SK-N-SH (cell line): ENCODE measurements around the gene SHPK.

ENCODE experiments used
- CHD2 ChIP-seq: fragments of 150-350 bp; IDR thresholded peaks from 2 replicates; pipeline ENCODE4 v1.6.1; 2018; ENCODE audit warnings: low read length; ENCODE audit not compliant: partially characterized antibody
- EZH2phosphoT487 ChIP-seq: fragments of 200-600 bp; sonication (generic); IDR thresholded peaks from 2 replicates; pipeline ENCODE4 v1.6.1; 2017; ENCODE audit warnings: low read depth, mixed run types, mild to moderate bottlenecking, antibody characterized with exemption, moderate library complexity, borderline replicate concordance
- MEF2A ChIP-seq: IDR thresholded peaks from 2 replicates; pipeline ENCODE4 v1.4.0; 2012; ENCODE audit warnings: low read depth, borderline replicate concordance
- MXI1 ChIP-seq: IDR thresholded peaks from 2 replicates; pipeline ENCODE4 v1.6.1; 2012; ENCODE audit warnings: mild to moderate bottlenecking, low read depth, low read length, improper control_type of control experiment
- POLR2AphosphoS5 ChIP-seq: IDR thresholded peaks from 2 replicates; pipeline ENCODE4 v1.6.1; 2012; ENCODE audit warnings: low read depth, low read length
- RAD21 ChIP-seq: IDR thresholded peaks from 2 replicates; pipeline ENCODE4 v1.6.1; 2012; ENCODE audit warnings: mild to moderate bottlenecking, low read length
- TAF1 ChIP-seq: IDR thresholded peaks from 2 replicates; pipeline ENCODE4 v1.6.1; 2012; ENCODE audit warnings: low read depth, mild to moderate bottlenecking, low read length, moderate library complexity, borderline replicate concordance
- TF ChIP-seq, protein P1 (sequence below): fragments of 150-350 bp; IDR thresholded peaks from 2 replicates; pipeline ENCODE4 v1.6.1; 2016; ENCODE audit warnings: mild to moderate bottlenecking, low read depth, low read length
- TF ChIP-seq, protein P2 (sequence below): fragments of 200-600 bp; sonication (generic); IDR thresholded peaks from 2 replicates; pipeline ENCODE4 v1.6.1; 2017; ENCODE audit warnings: antibody characterized with exemption, mild to moderate bottlenecking, moderate library complexity
- TF ChIP-seq, protein P3 (sequence below): fragments of 150-350 bp; IDR thresholded peaks from 2 replicates; pipeline ENCODE4 v1.6.1; 2017; ENCODE audit warnings: antibody characterized with exemption, low read length, low read depth, borderline replicate concordance

DNA sequence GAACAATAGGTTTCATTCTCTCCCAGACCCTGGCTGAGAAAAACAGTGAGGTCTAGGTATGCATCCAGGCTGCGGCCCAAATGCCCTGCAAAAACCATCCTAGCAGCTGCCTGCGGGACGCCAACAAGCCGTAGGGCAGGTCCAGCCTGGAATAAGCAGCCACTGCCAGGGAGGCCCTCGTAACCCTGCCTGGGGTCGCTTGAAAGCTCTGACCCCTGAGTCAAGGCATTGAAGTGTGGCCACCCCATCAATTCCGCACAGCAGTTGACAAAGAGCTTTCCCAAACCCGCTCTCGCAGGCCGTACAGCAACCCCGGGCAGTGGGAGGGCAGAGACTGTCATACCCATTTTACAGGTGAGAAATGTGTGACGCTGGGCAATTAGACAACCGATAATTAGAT lies 38.0 kb downstream of the SHPK start:
- TF ChIP-seq MEF2A (no peak), RAD21 (no peak), POLR2AphosphoS5 (no peak), EZH2phosphoT487 (no peak), MXI1 (no peak), CHD2 (no peak), TAF1 (no peak)
- TF ChIP-seq, protein P1, sequence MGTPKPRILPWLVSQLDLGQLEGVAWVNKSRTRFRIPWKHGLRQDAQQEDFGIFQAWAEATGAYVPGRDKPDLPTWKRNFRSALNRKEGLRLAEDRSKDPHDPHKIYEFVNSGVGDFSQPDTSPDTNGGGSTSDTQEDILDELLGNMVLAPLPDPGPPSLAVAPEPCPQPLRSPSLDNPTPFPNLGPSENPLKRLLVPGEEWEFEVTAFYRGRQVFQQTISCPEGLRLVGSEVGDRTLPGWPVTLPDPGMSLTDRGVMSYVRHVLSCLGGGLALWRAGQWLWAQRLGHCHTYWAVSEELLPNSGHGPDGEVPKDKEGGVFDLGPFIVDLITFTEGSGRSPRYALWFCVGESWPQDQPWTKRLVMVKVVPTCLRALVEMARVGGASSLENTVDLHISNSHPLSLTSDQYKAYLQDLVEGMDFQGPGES: no peak
- TF ChIP-seq, protein P2, sequence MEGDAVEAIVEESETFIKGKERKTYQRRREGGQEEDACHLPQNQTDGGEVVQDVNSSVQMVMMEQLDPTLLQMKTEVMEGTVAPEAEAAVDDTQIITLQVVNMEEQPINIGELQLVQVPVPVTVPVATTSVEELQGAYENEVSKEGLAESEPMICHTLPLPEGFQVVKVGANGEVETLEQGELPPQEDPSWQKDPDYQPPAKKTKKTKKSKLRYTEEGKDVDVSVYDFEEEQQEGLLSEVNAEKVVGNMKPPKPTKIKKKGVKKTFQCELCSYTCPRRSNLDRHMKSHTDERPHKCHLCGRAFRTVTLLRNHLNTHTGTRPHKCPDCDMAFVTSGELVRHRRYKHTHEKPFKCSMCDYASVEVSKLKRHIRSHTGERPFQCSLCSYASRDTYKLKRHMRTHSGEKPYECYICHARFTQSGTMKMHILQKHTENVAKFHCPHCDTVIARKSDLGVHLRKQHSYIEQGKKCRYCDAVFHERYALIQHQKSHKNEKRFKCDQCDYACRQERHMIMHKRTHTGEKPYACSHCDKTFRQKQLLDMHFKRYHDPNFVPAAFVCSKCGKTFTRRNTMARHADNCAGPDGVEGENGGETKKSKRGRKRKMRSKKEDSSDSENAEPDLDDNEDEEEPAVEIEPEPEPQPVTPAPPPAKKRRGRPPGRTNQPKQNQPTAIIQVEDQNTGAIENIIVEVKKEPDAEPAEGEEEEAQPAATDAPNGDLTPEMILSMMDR: no peak
- TF ChIP-seq, protein P3, sequence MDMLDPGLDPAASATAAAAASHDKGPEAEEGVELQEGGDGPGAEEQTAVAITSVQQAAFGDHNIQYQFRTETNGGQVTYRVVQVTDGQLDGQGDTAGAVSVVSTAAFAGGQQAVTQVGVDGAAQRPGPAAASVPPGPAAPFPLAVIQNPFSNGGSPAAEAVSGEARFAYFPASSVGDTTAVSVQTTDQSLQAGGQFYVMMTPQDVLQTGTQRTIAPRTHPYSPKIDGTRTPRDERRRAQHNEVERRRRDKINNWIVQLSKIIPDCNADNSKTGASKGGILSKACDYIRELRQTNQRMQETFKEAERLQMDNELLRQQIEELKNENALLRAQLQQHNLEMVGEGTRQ: no peak
